GM10266 (cell line): ENCODE measurements around the gene HADHB.
"Not testable (repeated sequence)": the region's sequence is repeated elsewhere in the genome, so short reads cannot be mapped to it uniquely, and the experiment has no call there.

Source experiments
- DNase-seq: peaks from one replicate; pipeline ENCODE4 v3.0.0; 2012; ENCODE audit errors: extremely low spot score
- TF ChIP-seq, protein P1 (sequence below): IDR thresholded peaks from 2 replicates; pipeline ENCODE4 v1.5.1; 2012; ENCODE audit warnings: mild to moderate bottlenecking, low read depth; ENCODE audit not compliant: control insufficient read depth, insufficient read depth; ENCODE audit errors: missing control alignments

The HADHB gene

DNA sequence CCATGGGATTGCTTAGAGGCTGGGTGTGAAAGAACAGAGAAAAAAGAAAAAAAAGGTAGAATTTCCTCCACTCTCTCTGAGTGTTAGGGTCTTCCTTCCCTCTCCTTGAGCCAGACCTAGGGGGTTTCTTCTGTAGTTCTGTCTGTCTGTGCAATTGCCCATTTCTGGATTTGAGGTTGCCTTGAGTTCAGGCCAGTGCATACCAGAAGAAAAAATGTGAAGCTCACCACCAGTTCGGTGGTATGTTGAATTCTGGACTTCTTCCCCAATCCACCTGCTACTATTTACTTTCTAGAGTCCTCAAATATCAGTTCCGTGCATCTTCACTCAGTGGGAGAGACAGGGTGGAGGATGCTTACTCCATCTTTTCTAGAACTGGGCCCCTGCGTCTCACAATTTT, 85.9 kb downstream of the HADHB start:
- TF ChIP-seq, protein P1, sequence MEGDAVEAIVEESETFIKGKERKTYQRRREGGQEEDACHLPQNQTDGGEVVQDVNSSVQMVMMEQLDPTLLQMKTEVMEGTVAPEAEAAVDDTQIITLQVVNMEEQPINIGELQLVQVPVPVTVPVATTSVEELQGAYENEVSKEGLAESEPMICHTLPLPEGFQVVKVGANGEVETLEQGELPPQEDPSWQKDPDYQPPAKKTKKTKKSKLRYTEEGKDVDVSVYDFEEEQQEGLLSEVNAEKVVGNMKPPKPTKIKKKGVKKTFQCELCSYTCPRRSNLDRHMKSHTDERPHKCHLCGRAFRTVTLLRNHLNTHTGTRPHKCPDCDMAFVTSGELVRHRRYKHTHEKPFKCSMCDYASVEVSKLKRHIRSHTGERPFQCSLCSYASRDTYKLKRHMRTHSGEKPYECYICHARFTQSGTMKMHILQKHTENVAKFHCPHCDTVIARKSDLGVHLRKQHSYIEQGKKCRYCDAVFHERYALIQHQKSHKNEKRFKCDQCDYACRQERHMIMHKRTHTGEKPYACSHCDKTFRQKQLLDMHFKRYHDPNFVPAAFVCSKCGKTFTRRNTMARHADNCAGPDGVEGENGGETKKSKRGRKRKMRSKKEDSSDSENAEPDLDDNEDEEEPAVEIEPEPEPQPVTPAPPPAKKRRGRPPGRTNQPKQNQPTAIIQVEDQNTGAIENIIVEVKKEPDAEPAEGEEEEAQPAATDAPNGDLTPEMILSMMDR = no peak
- no peak for DNase-seq

DNA sequence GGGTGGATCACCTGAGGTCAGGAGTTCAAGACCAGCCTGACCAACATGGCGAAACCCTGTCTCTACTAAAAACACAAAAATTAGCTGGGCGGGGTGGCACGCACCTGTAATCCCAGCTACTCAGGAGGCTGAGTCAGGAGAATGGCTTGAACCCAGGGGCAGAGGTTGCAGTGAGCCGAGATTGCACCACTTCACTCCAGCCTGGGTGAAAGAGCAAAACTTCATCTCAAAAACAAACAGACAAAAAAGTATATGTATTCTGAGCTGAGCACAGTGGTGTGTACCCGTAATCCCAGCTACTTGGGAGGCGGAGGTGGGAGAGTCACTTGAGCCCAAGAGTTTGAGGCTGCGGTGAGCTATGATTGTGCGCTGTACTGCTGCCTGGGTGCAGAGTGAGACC, 86.6 kb downstream of the HADHB start:
- not testable (repeated sequence) for DNase-seq

DNA sequence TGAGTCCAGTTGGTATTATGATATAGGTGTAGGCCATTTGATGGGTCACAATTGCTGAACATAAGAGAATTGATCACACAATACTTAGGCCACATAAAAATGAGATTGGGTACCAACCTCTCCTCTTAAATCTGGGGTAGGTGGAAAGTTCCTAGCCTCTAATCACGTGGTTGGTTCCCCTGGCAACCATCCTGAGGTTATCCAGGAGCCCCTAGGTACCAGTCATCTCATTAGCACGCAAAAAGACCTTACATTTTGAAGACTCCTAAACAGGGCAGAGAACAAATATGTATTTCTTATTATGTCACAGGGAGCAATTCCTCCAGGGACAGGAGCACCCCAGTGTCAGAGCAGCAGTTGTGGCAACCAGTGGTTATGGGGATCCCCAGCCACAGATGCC, 88.6 kb downstream of the HADHB start:
- no peak for DNase-seq

DNA sequence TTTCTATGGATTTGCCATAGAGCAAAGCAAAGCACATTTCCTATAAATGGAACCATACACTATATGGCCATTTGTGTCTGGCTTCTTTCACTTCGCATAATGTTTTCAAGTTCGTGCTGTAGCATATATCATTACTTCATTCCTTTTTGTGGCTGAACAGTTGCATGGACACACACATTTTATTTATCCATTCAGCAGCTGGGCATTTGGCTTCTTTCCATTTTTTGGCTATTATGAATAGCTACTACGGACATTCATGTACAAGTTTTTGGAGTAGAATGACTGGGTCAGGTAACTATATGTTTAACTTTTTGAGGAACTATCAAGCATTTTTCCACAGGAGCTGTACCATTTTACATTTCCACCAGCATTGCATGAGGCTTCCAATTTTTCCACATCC, 90.5 kb downstream of the HADHB start:
- TF ChIP-seq, protein P1 = no peak
- no peak for DNase-seq

More for the DNA sequence above, 88.6 kb downstream of the HADHB start:
- TF ChIP-seq, protein P1 = no peak

DNA sequence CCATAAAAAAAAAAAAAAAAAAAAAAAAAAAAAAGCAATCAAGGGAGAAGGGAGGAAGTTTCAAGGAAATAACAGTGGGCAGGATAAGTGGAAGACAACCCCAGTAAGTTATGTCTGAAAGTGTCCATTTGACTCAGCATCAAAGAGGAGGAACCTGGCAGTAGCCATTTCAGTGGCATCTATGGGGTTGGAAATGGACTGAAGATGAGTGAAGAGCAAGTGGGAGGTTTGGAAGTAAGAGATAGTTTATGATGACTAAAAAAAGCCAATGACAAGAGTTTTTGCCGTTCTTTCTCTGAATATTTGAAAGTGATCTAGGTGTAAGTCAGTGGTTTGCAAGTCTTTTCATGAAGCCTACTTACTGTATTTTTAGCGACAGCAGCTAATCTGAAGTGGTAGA, 92.0 kb downstream of the HADHB start:
- TF ChIP-seq, protein P1 = no peak
- no peak for DNase-seq

DNA sequence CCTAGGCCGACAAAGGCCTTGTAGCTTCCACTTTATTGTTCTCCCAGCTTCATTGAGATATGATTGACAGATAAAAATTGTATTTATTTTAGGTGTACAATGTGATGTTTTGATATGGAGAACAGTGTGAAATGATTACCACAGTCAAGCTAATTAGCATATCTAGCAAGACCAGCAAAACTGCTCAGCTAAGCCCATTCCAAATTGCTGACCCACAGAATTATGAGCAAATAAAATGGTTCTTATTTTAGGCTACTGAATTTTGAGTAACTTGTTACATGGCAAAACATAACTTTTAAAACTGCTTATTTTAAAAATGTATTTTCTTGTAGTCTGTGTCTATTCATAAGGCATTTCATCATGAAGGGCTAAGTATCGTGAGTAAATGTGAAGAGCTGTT, 92.6 kb downstream of the HADHB start:
- TF ChIP-seq, protein P1 = no peak
- DNase-seq = no peak
